Melanocyte of skin (primary cell): ENCODE data around the gene ERFE. TPM values are rescaled to one million over a fixed set of nuclear protein-coding genes. Genes with fewer than 3 reads are reported as not detected.

ENCODE experiments used
- total RNA-seq, 2 donors: library from RNA; depleted of rRNA; stranded (reverse); fragments of >200 nt; gene quantifications; 2 replicates each; pipeline ENCODE4 v1.2.3, GENCODE V29; 2012

Gene ERFE, protein sequence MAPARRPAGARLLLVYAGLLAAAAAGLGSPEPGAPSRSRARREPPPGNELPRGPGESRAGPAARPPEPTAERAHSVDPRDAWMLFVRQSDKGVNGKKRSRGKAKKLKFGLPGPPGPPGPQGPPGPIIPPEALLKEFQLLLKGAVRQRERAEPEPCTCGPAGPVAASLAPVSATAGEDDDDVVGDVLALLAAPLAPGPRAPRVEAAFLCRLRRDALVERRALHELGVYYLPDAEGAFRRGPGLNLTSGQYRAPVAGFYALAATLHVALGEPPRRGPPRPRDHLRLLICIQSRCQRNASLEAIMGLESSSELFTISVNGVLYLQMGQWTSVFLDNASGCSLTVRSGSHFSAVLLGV
- total RNA-seq, result 1 to 10 TPM in 1 of 2 donors, under 1 TPM in 1; 0.34 to 2.0 TPM

DNA sequence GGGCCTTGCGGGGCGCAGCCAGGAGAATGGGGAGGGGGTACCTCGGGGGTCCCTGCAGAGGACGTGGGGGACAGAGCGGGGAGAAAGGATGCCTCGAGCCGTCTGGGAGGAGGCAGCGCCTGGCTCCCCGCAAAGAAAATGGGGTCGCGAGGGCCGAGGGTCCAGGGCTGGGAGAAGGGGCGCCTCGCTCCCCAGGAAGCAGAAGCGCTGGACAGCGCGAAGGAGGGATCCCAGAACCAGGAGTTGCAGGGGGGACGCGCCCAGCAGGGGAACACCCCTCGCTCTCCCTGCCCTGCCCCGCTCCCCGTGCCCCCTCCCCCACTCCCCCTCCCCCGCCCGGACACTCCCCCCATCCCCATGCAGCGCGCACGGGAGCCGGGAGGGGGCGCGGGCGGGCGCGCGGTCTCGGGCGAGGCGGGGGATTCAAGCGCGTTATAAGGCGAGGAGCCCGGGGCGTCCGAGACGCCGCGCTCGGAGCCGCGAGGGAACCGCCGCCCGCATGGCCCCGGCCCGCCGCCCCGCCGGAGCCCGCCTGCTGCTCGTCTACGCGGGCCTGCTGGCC lies at the start of gene ERFE:
Gene ERFE, plus strand, starts transcription at position 462 of the 562 bp plus-strand sequence. Its CDS starts 38 bp downstream, at position 500.

DNA sequence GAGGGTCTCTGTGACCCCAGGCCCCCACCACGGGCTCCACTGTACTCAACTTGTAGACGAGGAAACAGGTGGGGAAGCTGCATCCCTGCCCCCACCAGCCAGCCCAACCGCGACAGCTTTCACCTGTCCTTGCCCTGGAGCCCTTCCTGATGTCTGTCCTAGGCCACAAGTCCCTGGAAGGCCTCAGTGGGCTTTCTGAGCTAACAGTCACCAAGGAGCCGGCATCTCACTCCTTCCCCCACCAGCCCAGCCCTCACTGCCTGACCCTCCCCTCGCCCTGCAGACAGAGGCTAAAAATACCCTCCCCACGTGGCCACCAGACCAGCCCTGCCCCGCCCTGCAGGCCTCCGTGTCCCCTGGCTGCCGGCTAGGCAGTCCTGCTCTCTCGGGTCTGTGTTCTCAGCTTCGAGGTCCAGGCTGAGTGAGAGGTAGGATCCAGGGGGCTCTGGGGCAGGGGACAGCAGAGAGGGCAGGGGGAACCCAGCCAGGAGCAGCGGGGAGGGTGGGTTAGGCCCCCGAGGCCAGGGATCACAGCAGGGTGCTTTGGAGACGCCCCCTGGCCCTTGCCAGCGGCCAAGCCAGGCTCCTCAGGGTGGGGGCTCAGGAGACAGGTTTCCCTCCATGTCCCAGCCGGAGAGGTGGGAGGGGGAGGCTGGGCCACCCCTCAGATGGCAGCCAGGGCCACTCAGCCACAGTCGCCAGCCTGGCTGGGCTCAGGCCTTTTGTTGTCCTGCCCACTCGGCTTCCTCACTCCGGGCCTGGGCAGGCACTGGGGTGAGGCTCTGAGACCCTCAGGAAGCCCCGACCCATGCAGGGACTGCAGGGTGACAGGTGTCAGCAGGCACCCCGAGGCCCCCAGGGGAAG lies 20.2 kb upstream of the ERFE start, which contains the start of gene KLHL30:
Gene KLHL30, plus strand, starts transcription at position 338 of the 865 bp plus-strand sequence. CDS start 2,087 bp downstream, outside the sequence.

DNA sequence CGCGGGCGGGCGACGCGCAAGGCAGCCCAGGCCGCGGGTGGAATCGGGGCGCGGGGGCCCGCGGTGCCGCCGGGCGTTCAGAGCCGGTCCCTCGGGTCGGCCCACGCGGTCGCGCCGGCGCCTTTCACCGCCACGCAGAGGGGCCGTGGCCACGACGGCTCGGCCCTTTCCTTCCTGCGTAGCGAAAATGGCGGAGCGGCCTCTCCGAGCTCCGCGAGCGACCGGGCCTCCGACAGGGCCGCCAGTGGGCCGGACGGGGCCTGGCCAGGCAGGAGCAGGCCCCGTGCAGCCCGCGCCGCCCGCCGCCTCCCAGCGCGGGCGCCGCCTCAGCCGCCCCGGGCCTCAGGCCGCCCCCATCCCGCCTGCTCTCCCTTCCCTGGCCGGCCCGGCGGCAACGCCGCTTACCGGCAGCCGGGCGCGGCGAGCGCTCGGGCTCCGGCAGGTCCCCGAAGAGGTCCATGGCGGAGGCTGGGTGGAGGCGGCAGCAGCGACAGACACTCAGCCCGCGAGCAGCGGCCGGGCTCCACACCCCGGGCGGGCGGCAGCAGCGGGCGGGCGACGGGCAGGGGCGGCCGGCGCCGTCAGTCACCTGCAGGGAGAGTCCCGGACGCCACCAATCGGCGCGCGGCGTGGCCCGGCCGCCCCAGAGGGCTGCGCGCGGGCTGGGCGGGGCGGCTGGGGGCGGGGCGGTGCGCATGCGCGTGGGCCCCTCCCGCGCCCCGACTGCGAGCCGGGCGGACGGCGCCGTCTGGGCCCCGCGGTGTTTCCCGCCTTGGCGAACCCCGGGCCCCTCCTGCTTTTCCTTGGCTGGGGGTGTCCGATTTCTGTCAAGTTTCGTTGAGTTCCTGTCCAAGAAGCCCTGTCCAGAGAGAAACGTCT lies 44.6 kb downstream of the ERFE start, which contains the start of gene ILKAP:
Gene ILKAP, minus strand, starts transcription at position 602 of the 879 bp plus-strand sequence. Its CDS starts 142 bp downstream, at position 460.

Other genes starting within 250 kb of the ERFE start
- gene UBE2F, start 192.0 kb upstream of the ERFE start, total RNA-seq, result 10 to 100 TPM; 55.9 to 58.2 TPM
- 10 to 100 TPM; 13.4 to 37.6 TPM for gene SCLY, start 98.0 kb upstream of the ERFE start, total RNA-seq
- under 1 TPM in 1 of 2 donors, not detected in 1; under 0.01 TPM for gene ESPNL, start 58.6 kb upstream of the ERFE start, total RNA-seq
- not detected for gene KLHL30, start 20.3 kb upstream of the ERFE start, total RNA-seq
- gene ILKAP, start 44.7 kb downstream of the ERFE start, total RNA-seq, result 10 to 100 TPM; 73.0 to 91.2 TPM
- 100 to 1,000 TPM; 118 to 159 TPM for gene HES6, start 81.1 kb downstream of the ERFE start, total RNA-seq
- gene PER2, start 129.6 kb downstream of the ERFE start, total RNA-seq, result 1 to 10 TPM in 1 of 2 donors, under 1 TPM in 1; 0.34 to 2.0 TPM
- gene TRAF3IP1, start 161.5 kb downstream of the ERFE start, total RNA-seq, result 1 to 10 TPM; 5.0 to 7.6 TPM